ENCODE results near the gene PRUNE2. TPM values are rescaled to one million over a fixed set of nuclear protein-coding genes. Genes with fewer than 3 reads are reported as not detected.
"Not testable (repeated sequence)": the region's sequence is repeated elsewhere in the genome, so short reads cannot be mapped to it uniquely, and the experiment has no call there.

PRUNE2 gene
- total and polyA plus RNA-seq, 5 experiments from 2014 or later = not detected

DNA sequence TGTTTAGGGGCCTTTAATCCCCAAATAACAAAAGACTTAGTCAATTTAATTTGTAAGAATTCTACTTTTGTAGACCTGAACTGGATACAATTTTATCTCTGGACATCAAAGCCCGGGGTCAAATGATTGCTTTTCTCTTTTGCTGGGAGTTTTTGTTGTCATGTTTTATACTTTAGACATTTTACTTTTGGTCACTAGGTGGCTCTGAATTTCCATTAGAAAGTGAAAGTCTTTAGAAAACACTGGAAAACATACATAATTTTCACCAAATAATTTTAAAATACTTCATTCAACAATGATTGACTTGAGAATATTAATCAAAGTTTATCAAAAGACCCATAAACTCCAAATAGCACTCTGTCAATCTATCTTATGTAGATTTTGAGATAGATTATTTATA, 144.5 kb downstream of the PRUNE2 start:
- Mint-ChIP-seq H3K4me3 (no peak overlapping the region), H3K4me1 (peaks cover 0 to 35% (median 0%) of the 10 kb centered on the region in 4 donors), H3K36me3 (no peaks in the 10 kb centered on the region), H3K9me3 (no peaks in the 10 kb centered on the region), H3K27ac (no peak overlapping the region), H3K27me3 (peaks cover 2 to 13% (median 8%) of the 10 kb centered on the region in 5 donors)
- DNase-seq (no peak), ATAC-seq (no peak)
- POLR2A ChIA-PET = no interaction called here

DNA sequence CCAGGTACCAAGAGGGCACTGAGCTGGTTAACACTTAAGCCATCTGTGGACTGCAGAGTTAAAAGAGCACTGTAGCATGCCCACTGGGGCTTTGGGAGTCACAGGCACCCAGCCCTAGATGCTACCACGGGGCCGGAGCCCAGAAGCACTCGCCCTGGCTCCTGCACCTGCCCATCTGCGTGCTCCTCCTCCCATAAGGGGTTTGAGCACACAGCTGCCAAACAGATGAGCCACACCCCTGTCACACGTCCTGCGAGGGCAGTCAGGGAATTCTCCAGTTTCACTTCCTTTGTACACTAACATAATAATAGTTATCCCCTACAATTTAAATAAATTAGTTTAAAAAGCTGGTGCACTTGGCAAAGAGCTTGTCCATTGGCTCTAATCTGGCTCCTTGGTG, 146.2 kb downstream of the PRUNE2 start:
- ATAC-seq (no peak), DNase-seq (peak in 1 of 10 donors; percentile 7)
- Mint-ChIP-seq H3K27me3 (peaks cover 2 to 15% (median 8%) of the 10 kb centered on the region in 5 donors), H3K27ac (no peak overlapping the region), H3K4me1 (peaks cover 0 to 49% (median 0%) of the 10 kb centered on the region in 4 donors), H3K36me3 (no peaks in the 10 kb centered on the region), H3K4me3 (peak overlapping the region in 1 of 10 donors; percentile 46), H3K9me3 (no peaks in the 10 kb centered on the region)
- POLR2A ChIA-PET = no interaction called here

DNA sequence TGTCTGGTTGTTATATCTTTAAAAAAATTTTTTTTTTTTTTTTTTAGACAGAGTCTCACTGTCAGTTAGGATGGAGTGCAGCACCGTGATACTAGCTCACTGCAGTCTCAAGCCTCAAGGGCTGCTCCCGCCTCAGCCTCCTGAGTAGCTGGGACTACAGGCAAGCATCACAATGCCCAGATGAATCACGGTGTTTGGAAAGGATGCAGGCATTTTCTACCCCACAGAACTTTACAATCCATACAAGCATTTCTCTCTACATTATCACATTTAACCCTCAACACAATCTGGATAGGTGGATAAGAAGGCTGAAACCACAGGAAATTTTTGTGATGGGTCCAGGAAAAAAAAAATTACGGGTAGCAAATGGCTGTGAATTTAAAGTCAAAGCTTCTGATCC, 147.4 kb downstream of the PRUNE2 start:
- ATAC-seq = no peak

DNA sequence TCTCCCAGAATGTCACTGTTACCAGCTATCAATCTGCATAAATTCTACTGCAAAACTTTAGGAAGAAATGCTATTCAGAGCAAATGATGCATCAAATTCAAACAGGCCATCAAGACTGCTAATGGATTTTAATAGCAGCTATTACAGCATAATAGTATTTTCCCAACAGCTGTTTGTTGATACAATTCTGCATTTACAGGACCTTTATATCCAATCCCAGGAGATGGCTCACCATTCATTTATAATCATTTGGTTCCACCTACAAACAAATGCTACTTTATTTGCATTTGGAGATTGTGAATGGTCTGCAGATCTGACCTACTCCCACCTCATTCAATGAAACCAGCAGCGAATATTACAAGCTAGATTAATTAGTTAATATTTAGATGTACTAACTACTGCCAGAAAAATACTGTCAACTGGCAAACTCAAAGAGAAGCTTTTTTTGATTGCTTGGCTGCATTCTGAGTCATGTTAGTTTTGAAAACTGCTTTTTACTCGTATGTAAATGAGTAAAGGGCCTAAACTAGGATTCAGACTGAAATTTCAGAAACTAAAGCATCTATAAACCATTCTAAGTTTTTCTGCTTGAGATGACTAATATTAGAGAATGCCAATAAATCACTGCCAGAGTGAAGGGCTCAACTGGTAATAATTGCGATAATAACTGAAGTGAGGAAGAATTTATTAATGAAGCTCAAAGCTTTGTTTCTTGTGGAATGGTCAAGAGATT, 148.8 kb downstream of the PRUNE2 start:
- no peak for ATAC-seq

More for the DNA sequence above, 147.4 kb downstream of the PRUNE2 start:
- H3K36me3 Mint-ChIP-seq = no peaks in the 10 kb centered on the region
- peaks cover 2 to 15% (median 7%) of the 10 kb centered on the region in 5 donors for H3K27me3 Mint-ChIP-seq
- POLR2A ChIA-PET = no interaction called here
- no peak for DNase-seq
- H3K9me3 Mint-ChIP-seq = no peaks in the 10 kb centered on the region
- H3K4me1 Mint-ChIP-seq = peaks cover 0 to 49% (median 0%) of the 10 kb centered on the region in 4 donors
- no peak overlapping the region for H3K27ac Mint-ChIP-seq
- H3K4me3 Mint-ChIP-seq = no peak overlapping the region

DNA sequence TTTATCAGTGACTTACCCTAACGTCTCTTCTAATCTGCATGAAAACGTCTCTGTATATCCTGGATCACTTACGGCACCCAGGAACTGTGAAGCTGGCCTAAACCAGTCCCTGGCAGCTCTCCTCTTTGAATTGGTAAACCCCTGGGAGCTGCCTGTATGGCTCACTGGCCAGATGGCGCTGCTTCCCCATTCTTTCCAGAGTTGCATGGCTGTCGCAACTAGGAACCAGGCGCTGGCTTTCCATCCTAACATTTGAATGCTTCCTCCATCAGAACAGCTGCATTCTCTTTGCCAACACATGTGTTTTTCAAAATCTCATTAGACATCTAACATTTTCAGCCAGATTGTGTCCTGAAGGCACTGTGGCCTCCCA, 149.7 kb downstream of the PRUNE2 start:
- H3K36me3 Mint-ChIP-seq = no peaks in the 10 kb centered on the region
- peaks cover 0 to 47% (median 0%) of the 10 kb centered on the region in 4 donors for H3K4me1 Mint-ChIP-seq
- POLR2A ChIA-PET = no interaction called here
- H3K4me3 Mint-ChIP-seq = no peak overlapping the region
- peaks cover 0 to 15% (median 2%) of the 10 kb centered on the region in 5 donors for H3K27me3 Mint-ChIP-seq
- DNase-seq = no peak
- no peak overlapping the region for H3K27ac Mint-ChIP-seq
- H3K9me3 Mint-ChIP-seq = no peaks in the 10 kb centered on the region
- no peak for ATAC-seq

More for the DNA sequence above, 148.8 kb downstream of the PRUNE2 start:
- Mint-ChIP-seq H3K9me3 (no peaks in the 10 kb centered on the region), H3K27ac (no peak overlapping the region), H3K36me3 (no peaks in the 10 kb centered on the region), H3K4me1 (peaks cover 0 to 49% (median 0%) of the 10 kb centered on the region in 4 donors), H3K4me3 (no peak overlapping the region), H3K27me3 (peaks cover 0 to 15% (median 2%) of the 10 kb centered on the region in 5 donors)
- POLR2A ChIA-PET = no interaction called here
- no peak for DNase-seq

DNA sequence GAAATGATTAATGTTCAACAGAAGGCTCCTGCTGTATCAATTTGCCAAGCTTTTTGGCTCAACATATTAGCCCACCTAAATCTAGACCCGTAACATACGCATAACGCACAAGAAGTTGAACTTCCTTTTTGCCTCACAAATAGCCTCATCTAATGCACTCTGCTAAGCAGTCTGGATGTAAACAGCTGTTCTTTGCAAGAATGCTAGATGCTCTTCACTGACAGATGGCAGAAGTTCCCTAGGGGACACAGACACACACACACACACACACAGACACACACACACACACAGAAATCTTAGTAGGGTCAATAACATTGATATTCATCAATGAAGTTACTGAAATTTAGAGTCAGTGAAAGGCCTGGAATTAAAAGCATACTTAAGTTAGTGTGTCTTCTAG, 154.9 kb downstream of the PRUNE2 start:
- Mint-ChIP-seq H3K36me3 (no peaks in the 10 kb centered on the region), H3K27ac (no peak overlapping the region), H3K4me3 (no peak overlapping the region), H3K9me3 (no peaks in the 10 kb centered on the region), H3K4me1 (peaks cover 0 to 14% (median 0%) of the 10 kb centered on the region in 4 donors), H3K27me3 (peaks cover 0 to 2% (median 0%) of the 10 kb centered on the region in 5 donors)
- DNase-seq (no peak), ATAC-seq (no peak)
- POLR2A ChIA-PET = no interaction called here

DNA sequence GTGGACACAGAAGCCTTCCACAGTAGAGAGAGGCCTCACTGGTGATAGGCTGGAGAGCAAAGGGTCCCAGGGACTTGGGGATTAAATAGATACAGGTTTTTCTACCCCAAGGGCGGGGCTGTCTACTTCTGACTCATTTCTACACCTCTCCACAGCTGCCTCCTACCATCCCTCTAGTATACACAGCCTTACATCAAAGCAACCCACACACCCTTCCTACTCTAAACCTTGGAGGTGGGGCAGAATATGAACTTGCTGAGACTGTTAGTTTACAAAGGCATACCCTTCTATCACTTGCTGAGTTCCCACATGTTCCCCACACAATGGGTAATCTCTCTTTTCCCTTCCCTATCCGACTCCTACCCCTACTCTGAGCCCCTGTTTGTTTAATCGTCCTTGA, 161.6 kb downstream of the PRUNE2 start:
- Mint-ChIP-seq H3K4me3 (no peak overlapping the region), H3K36me3 (peaks cover 0 to 2% (median 0%) of the 10 kb centered on the region in 3 donors), H3K9me3 (peaks cover 0 to 23% (median 4%) of the 10 kb centered on the region in 9 donors), H3K27me3 (peaks cover 3 to 12% (median 7%) of the 10 kb centered on the region in 5 donors), H3K4me1 (no peaks in the 10 kb centered on the region), H3K27ac (no peak overlapping the region)
- no peak for DNase-seq
- POLR2A ChIA-PET = no interaction called here
- ATAC-seq = no peak

DNA sequence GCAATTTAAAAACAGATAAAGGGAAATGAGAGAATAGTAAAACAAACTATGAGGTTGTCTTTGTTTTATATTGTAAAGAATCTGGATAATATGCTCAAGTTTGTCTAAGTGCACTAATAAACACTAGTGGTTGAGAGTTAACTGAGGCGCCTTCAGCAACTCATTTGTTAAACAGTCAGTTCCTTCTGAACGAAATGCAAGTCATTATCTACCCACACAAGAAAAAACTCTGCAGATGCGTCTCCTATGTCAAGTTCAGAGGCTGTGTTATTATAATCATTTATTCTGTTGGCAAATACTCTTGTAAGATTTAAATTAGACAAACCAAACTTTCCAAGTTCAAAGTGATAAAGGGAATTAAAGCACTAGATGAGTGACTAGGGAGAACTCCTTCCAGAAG, 162.0 kb downstream of the PRUNE2 start:
- H3K4me1 Mint-ChIP-seq = no peaks in the 10 kb centered on the region
- no peak overlapping the region for H3K27ac Mint-ChIP-seq
- ATAC-seq (no peak), DNase-seq (no peak)
- peaks cover 0 to 2% (median 0%) of the 10 kb centered on the region in 3 donors for H3K36me3 Mint-ChIP-seq
- peaks cover 0 to 23% (median 4%) of the 10 kb centered on the region in 9 donors for H3K9me3 Mint-ChIP-seq
- H3K4me3 Mint-ChIP-seq = no peak overlapping the region
- peaks cover 3 to 13% (median 9%) of the 10 kb centered on the region in 5 donors for H3K27me3 Mint-ChIP-seq
- POLR2A ChIA-PET = no interaction called here

DNA sequence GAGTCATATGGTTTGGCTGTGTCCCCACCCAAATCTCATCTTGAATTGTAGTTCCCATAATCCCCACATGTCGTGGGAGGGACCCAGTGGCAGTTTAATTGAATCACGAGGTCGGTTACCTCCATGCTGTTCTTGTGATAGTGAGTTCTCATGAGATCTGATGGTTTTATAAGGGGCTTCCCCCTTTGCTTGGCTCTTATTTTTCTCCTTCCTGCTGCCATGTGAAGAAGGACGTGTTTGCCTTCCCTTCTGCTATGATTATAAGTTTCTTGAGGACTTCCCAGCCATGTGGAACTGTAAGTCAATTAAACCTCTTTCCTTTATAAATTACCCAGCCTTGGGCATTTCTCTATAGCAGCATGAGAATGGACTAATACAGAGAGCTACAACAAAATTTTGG, 163.0 kb downstream of the PRUNE2 start:
- H3K4me3 Mint-ChIP-seq, POLR2A ChIA-PET, H3K36me3 Mint-ChIP-seq, H3K4me1 Mint-ChIP-seq, H3K27ac Mint-ChIP-seq, ATAC-seq, DNase-seq: not testable (repeated sequence)
- peaks cover 6 to 21% (median 14%) of the 10 kb centered on the region in 5 donors for H3K27me3 Mint-ChIP-seq
- peaks cover 0 to 23% (median 4%) of the 10 kb centered on the region in 9 donors for H3K9me3 Mint-ChIP-seq

DNA sequence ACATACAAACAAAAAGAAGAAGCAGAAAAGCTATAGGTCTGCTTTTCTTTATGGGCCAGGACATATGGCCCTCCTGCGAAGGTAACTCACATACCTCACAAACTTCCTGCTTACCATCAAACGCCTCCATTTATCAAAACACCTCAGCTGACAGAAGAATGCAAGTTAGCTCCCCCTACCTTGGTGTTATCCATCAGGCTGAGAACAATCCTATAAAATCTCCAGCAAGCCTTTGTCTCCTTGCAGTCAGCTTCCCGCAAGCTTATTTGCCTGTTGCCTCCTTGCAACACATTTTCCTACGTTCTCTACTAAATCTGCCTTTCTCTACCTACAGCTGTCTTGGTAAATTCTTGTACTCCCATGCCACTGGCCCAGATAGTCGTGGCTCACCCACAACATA, 164.4 kb downstream of the PRUNE2 start:
- Mint-ChIP-seq H3K36me3 (peaks cover 0 to 2% (median 0%) of the 10 kb centered on the region in 3 donors), H3K9me3 (peaks cover 0 to 23% (median 4%) of the 10 kb centered on the region in 9 donors), H3K4me3 (no peak overlapping the region), H3K4me1 (no peaks in the 10 kb centered on the region), H3K27me3 (peaks cover 6 to 21% (median 14%) of the 10 kb centered on the region in 5 donors), H3K27ac (no peak overlapping the region)
- DNase-seq = no peak
- POLR2A ChIA-PET = no interaction called here
- no peak for ATAC-seq

DNA sequence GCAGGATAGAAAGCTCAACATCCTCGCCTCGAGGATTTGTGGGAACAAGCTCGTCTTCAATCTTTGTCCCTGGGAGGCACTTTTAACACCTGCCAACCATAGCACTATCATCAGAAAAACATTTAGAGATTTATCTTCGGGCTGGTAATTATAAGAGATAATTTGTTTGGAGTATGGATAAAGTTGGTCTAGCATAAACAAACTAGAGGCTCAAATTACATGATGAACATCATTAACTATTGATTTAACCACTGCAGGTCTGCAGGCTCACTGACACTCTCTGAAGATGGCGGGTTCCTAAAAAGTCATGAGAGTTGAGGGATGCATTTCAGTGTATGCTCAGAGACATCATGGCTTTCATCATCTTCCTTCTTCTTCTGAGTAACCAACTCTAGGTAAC, 167.5 kb downstream of the PRUNE2 start:
- ATAC-seq = no peak
- Mint-ChIP-seq H3K36me3 (no peaks in the 10 kb centered on the region), H3K9me3 (peaks cover 0 to 16% (median 3%) of the 10 kb centered on the region in 9 donors), H3K4me1 (no peaks in the 10 kb centered on the region), H3K4me3 (no peak overlapping the region), H3K27me3 (peaks cover 6 to 21% (median 10%) of the 10 kb centered on the region in 5 donors), H3K27ac (no peak overlapping the region)
- DNase-seq = no peak
- POLR2A ChIA-PET = no interaction called here

DNA sequence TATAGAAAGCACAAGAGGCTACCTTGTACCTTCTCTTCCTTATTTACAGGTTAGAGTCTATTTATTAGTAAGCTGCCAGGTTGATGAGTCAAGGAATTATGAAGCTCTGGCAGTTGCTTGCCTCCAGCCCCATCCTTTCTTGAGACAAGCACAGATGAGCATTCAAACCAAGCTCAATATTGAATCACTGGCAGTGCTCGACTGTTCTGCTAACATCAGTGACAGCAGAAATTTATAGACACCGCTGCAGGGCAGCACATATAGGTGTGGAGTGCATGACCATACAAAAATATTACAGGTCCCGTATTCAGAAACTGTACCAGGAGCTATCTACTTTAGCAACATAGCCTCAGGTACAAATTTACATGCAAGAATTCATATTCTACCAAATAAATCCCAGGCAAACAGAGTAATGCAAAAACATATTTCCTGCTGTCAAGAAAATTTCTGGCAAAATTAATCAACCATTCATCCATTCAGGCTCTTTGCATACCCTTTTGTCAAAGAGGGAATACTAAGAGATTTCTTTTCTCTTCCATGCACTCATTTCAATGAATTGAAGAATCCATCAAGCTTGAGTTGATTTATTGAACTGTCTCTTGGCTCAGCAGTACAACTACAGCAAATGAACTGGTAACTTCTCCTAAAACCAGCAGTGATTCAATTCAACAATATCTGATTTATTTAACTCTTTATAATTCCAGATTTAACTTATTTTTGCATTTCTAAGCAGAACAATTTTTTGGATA, 168.6 kb downstream of the PRUNE2 start:
- Mint-ChIP-seq H3K4me1 (no peaks in the 10 kb centered on the region), H3K27me3 (peaks cover 6 to 21% (median 10%) of the 10 kb centered on the region in 5 donors), H3K36me3 (no peaks in the 10 kb centered on the region), H3K27ac (no peak overlapping the region), H3K4me3 (no peak overlapping the region), H3K9me3 (peaks cover 0 to 8% (median under 1%) of the 10 kb centered on the region in 9 donors)
- DNase-seq (no peak), ATAC-seq (no peak)
- POLR2A ChIA-PET = no interaction called here

DNA sequence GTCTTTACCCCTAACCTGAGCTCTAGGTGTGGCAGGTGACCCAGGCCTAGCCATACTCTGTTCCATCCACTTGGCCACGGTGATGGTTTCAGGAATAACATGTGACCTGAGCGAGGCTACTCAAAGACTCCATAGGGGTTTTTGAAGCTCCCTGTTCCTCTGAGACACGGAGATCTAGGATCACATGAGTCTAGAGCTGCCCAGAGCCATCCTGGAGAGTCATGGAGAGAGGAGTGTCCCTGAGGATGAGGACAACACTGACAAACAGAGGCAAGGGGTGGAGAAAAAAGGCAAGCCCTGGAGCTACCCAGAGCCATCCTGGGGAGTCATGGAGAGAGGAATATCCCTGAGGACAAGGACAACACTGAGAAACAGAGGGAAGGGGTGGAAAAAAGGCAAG, 171.2 kb downstream of the PRUNE2 start:
- ATAC-seq = no peak
- no peak overlapping the region for H3K27ac Mint-ChIP-seq
- DNase-seq = no peak
- no peak overlapping the region for H3K4me3 Mint-ChIP-seq
- H3K4me1 Mint-ChIP-seq = no peaks in the 10 kb centered on the region
- POLR2A ChIA-PET = no interaction called here
- H3K36me3 Mint-ChIP-seq = no peaks in the 10 kb centered on the region
- H3K27me3 Mint-ChIP-seq = peaks cover 4 to 17% (median 8%) of the 10 kb centered on the region in 5 donors
- H3K9me3 Mint-ChIP-seq = no peaks in the 10 kb centered on the region

All from naive thymus-derived CD8-positive, alpha-beta T cell (primary cell).